Fibroblast of skin of right quadriceps (primary cell): ENCODE results near the gene SCAND1.

ENCODE experiments used
- DNase-seq: peaks from one replicate; pipeline ENCODE4 v3.0.0-alpha.2; 2013

The SCAND1 gene

GRCh38 chr20:35903843-35904242 lies 50.5 kb downstream of the SCAND1 start:
- no peak for DNase-seq
